IPS-20b (cell line): ENCODE measurements around the gene DROSHA.
A peak's percentile ranks its signal among the peaks of the same experiment; 100 is the strongest.

Source experiments
- H3K27ac ChIP-seq: one replicate; pipeline ENCODE4 v1.5.1; 2013; ENCODE audit warnings: low read length
- H3K27me3 ChIP-seq: 2 replicates; pipeline ENCODE4 v1.6.1; 2013; ENCODE audit warnings: mild to moderate bottlenecking, low read length, inconsistent platforms; ENCODE audit not compliant: insufficient read depth
- H3K36me3 ChIP-seq: 2 replicates; pipeline ENCODE4 v1.6.1; 2013; ENCODE audit warnings: low read depth, mild to moderate bottlenecking, inconsistent platforms, low read length, moderate library complexity; ENCODE audit not compliant: insufficient read depth
- H3K4me1 ChIP-seq: 2 replicates; pipeline ENCODE4 v1.6.1; 2013; ENCODE audit warnings: mild to moderate bottlenecking, control low read depth, inconsistent platforms, low read length, moderate library complexity; ENCODE audit not compliant: insufficient read depth
- H3K4me3 ChIP-seq: 2 replicates; pipeline ENCODE4 v1.5.1; 2013; ENCODE audit warnings: mild to moderate bottlenecking, low read length, inconsistent platforms
- H3K9ac ChIP-seq: 2 replicates; pipeline ENCODE4 v1.6.1; 2013; ENCODE audit warnings: low read depth, mild to moderate bottlenecking, inconsistent platforms, low read length, moderate library complexity
- H3K9me3 ChIP-seq: 2 replicates; pipeline ENCODE4 v1.6.1; 2013; ENCODE audit warnings: mild to moderate bottlenecking, low read depth, low read length, inconsistent platforms; ENCODE audit not compliant: insufficient read depth

The DROSHA gene

GRCh38 chr5:31433229-31433628 lies 98.7 kb downstream of the DROSHA start:
- no peaks in the 10 kb centered on the region for H3K4me1 ChIP-seq
- H3K9me3 ChIP-seq = no peaks in the 10 kb centered on the region
- no peak overlapping the region for H3K27ac ChIP-seq
- no peak overlapping the region for H3K9ac ChIP-seq
- H3K4me3 ChIP-seq = no peak overlapping the region
- H3K36me3 ChIP-seq = peaks cover 59% of the 10 kb centered on the region
- no peaks in the 10 kb centered on the region for H3K27me3 ChIP-seq

- H3K9ac ChIP-seq = no peak overlapping the region
- H3K27ac ChIP-seq = no peak overlapping the region
- no peaks in the 10 kb centered on the region for H3K27me3 ChIP-seq
- H3K4me1 ChIP-seq = peaks cover 13% of the 10 kb centered on the region
- H3K36me3 ChIP-seq = peaks cover 44% of the 10 kb centered on the region
- no peaks in the 10 kb centered on the region for H3K9me3 ChIP-seq
- no peak overlapping the region for H3K4me3 ChIP-seq
These were observed 104.1 kb downstream of the DROSHA start for GRCh38 chr5:31427724-31428309.

- Histone ChIP-seq H3K4me1 (peaks cover 13% of the 10 kb centered on the region), H3K27ac (peak overlapping the region; percentile 31), H3K9me3 (no peaks in the 10 kb centered on the region), H3K27me3 (no peaks in the 10 kb centered on the region), H3K9ac (peak overlapping the region; percentile 0; the same call in 1 of the 2 replicates), H3K4me3 (no peak overlapping the region), H3K36me3 (peaks cover 46% of the 10 kb centered on the region)
These were observed 104.7 kb downstream of the DROSHA start for GRCh38 chr5:31427013-31427723.

- Histone ChIP-seq H3K9ac (no peak overlapping the region), H3K4me3 (no peak overlapping the region), H3K27me3 (no peaks in the 10 kb centered on the region), H3K9me3 (no peaks in the 10 kb centered on the region), H3K27ac (no peak overlapping the region), H3K4me1 (peaks cover 5% of the 10 kb centered on the region; the same call in 1 of the 2 replicates), H3K36me3 (peaks cover 79% of the 10 kb centered on the region)
These were observed 109.9 kb downstream of the DROSHA start for GRCh38 chr5:31421806-31422586.

- Histone ChIP-seq H3K27ac (no peak overlapping the region), H3K4me1 (no peaks in the 10 kb centered on the region), H3K9ac (no peak overlapping the region), H3K36me3 (peaks cover 94% of the 10 kb centered on the region), H3K27me3 (no peaks in the 10 kb centered on the region), H3K4me3 (no peak overlapping the region), H3K9me3 (no peaks in the 10 kb centered on the region)
These were observed 114.4 kb downstream of the DROSHA start for GRCh38 chr5:31417512-31417911.

GRCh38 chr5:31416547-31416946 lies 115.3 kb downstream of the DROSHA start:
- no peaks in the 10 kb centered on the region for H3K9me3 ChIP-seq
- peaks cover 90% of the 10 kb centered on the region for H3K36me3 ChIP-seq
- H3K27ac ChIP-seq = no peak overlapping the region
- H3K4me1 ChIP-seq = no peaks in the 10 kb centered on the region
- no peak overlapping the region for H3K9ac ChIP-seq
- no peaks in the 10 kb centered on the region for H3K27me3 ChIP-seq
- H3K4me3 ChIP-seq = no peak overlapping the region

- no peaks in the 10 kb centered on the region for H3K4me1 ChIP-seq
- no peak overlapping the region for H3K27ac ChIP-seq
- no peak overlapping the region for H3K4me3 ChIP-seq
- no peaks in the 10 kb centered on the region for H3K27me3 ChIP-seq
- H3K9me3 ChIP-seq = no peaks in the 10 kb centered on the region
- no peak overlapping the region for H3K9ac ChIP-seq
- H3K36me3 ChIP-seq = peaks cover 88% of the 10 kb centered on the region
These were observed 115.9 kb downstream of the DROSHA start for GRCh38 chr5:31415960-31416359.

GRCh38 chr5:31415009-31415923 lies 116.6 kb downstream of the DROSHA start:
- no peak overlapping the region for H3K4me3 ChIP-seq
- H3K9me3 ChIP-seq = no peaks in the 10 kb centered on the region
- no peak overlapping the region for H3K27ac ChIP-seq
- H3K36me3 ChIP-seq = peaks cover 88% of the 10 kb centered on the region
- no peaks in the 10 kb centered on the region for H3K27me3 ChIP-seq
- no peaks in the 10 kb centered on the region for H3K4me1 ChIP-seq
- no peak overlapping the region for H3K9ac ChIP-seq

- H3K27me3 ChIP-seq = no peaks in the 10 kb centered on the region
- no peak overlapping the region for H3K9ac ChIP-seq
- no peak overlapping the region for H3K27ac ChIP-seq
- no peak overlapping the region for H3K4me3 ChIP-seq
- H3K36me3 ChIP-seq = peaks cover 86% of the 10 kb centered on the region
- H3K9me3 ChIP-seq = no peaks in the 10 kb centered on the region
- H3K4me1 ChIP-seq = no peaks in the 10 kb centered on the region
These were observed 118.7 kb downstream of the DROSHA start for GRCh38 chr5:31413030-31413812.

GRCh38 chr5:31412324-31412723 lies 119.6 kb downstream of the DROSHA start:
- no peaks in the 10 kb centered on the region for H3K9me3 ChIP-seq
- peaks cover 86% of the 10 kb centered on the region for H3K36me3 ChIP-seq

More at GRCh38 chr5:31412324-31412723, 119.6 kb downstream of the DROSHA start:
- H3K4me1 ChIP-seq = no peaks in the 10 kb centered on the region
- H3K4me3 ChIP-seq = no peak overlapping the region
- H3K9ac ChIP-seq = no peak overlapping the region
- H3K27me3 ChIP-seq = no peaks in the 10 kb centered on the region
- no peak overlapping the region for H3K27ac ChIP-seq
